HEK293 (cell line): ENCODE measurements around the gene DAO.

Experiments used
- CTCF ChIA-PET: fragments of 350-600 bp; formaldehyde crosslinking; extraction: SDS; loops from one replicate; lab custom pipeline; 2021; ENCODE audit warnings: antibody characterized with exemption; lab: Yijun Ruan, JAX
- POLR2A ChIA-PET: fragments of 300-600 bp; formaldehyde crosslinking; extraction: SDS; loops from one replicate; lab custom pipeline; 2020; ENCODE audit warnings: antibody characterized with exemption, inconsistent platforms; lab: Yijun Ruan, JAX
- H3K27ac ChIP-seq: fragments of 200-500 bp; sonication (Bioruptor generic); 2 replicates; pipeline ENCODE4 v1.5.1; 2014; ENCODE audit warnings: low read depth, low read length, control low read depth, inconsistent platforms; ENCODE audit errors: extremely low read depth
- H3K36me3 ChIP-seq, 2 experiments: fragments of 200-500 bp in 1 of 2; sonication (Bioruptor generic) in 1 of 2; 1 replicate in 1 of 2; 2 replicates in 1 of 2; pipeline ENCODE4 v1.5.1; 2014 to 2017; ENCODE audit warnings: inconsistent platforms in 2 of 2, low read length in 2 of 2; ENCODE audit not compliant: control insufficient read depth in 2 of 2, insufficient read depth in 1 of 2
- H3K4me1 ChIP-seq: fragments of 200-500 bp; sonication (Bioruptor generic); 2 replicates; pipeline ENCODE4 v1.5.1; 2014; ENCODE audit warnings: mild to moderate bottlenecking, low read length, inconsistent platforms; ENCODE audit not compliant: control insufficient read depth, insufficient read depth
- H3K4me3 ChIP-seq: 2 replicates; pipeline ENCODE4 v1.5.1; 2011; ENCODE audit warnings: low read depth, mild to moderate bottlenecking, control low read depth, low read length, moderate library complexity
- H3K9me3 ChIP-seq: fragments of 200-500 bp; sonication (Bioruptor generic); 2 replicates; pipeline ENCODE4 v1.5.1; 2014; ENCODE audit warnings: low read depth, low read length, inconsistent platforms; ENCODE audit not compliant: control insufficient read depth, insufficient read depth
- BCL11B ChIP-seq: fragments of 450-650 bp; formaldehyde crosslinking; IDR thresholded peaks from 2 replicates; pipeline ENCODE4 v1.5.1; 2016; ENCODE audit warnings: low read depth, missing biosample characterization, missing genetic modification characterization
- GLI4 ChIP-seq: fragments of 450-650 bp; formaldehyde crosslinking; IDR thresholded peaks from 2 replicates; pipeline ENCODE4 v1.5.1; 2016; ENCODE audit warnings: missing biosample characterization, missing genetic modification characterization
- HOXC10 ChIP-seq: sonication (generic); formaldehyde crosslinking; IDR thresholded peaks from 2 replicates; pipeline ENCODE4 v1.8.1; 2023; ENCODE audit warnings: mild to moderate bottlenecking, missing genetic modification reagents
- KLF8 ChIP-seq: fragments of 450-650 bp; formaldehyde crosslinking; IDR thresholded peaks from 2 replicates; pipeline ENCODE4 v1.5.1; 2016; ENCODE audit warnings: missing biosample characterization, missing genetic modification characterization
- MZF1 ChIP-seq: fragments of 450-650 bp; formaldehyde crosslinking; IDR thresholded peaks from 2 replicates; pipeline ENCODE4 v1.5.1; 2017; ENCODE audit warnings: missing biosample characterization, missing genetic modification characterization, borderline replicate concordance
- SCRT1 ChIP-seq: fragments of 450-650 bp; formaldehyde crosslinking; IDR thresholded peaks from 2 replicates; pipeline ENCODE4 v1.5.1; 2016; ENCODE audit warnings: missing biosample characterization, missing genetic modification characterization, borderline replicate concordance
- SP2 ChIP-seq: fragments of 450-650 bp; formaldehyde crosslinking; IDR thresholded peaks from 2 replicates; pipeline ENCODE4 v1.5.1; 2016; ENCODE audit warnings: missing biosample characterization, missing genetic modification characterization
- YY2 ChIP-seq: fragments of 450-650 bp; formaldehyde crosslinking; IDR thresholded peaks from 2 replicates; pipeline ENCODE4 v1.5.1; 2016; ENCODE audit warnings: missing biosample characterization, missing genetic modification characterization
- ZNF354C ChIP-seq: fragments of 450-650 bp; formaldehyde crosslinking; IDR thresholded peaks from 2 replicates; pipeline ENCODE4 v1.5.1; 2016; ENCODE audit warnings: missing biosample characterization, missing genetic modification characterization, low read depth, borderline replicate concordance
- ZNF394 ChIP-seq: fragments of 450-650 bp; formaldehyde crosslinking; IDR thresholded peaks from 2 replicates; pipeline ENCODE4 v1.5.1; 2016; ENCODE audit warnings: missing biosample characterization, missing genetic modification characterization, mild to moderate bottlenecking, moderate library complexity, borderline replicate concordance
- ZNF423 ChIP-seq: fragments of 450-650 bp; formaldehyde crosslinking; IDR thresholded peaks from 2 replicates; pipeline ENCODE4 v1.5.1; 2016; ENCODE audit warnings: missing biosample characterization, missing genetic modification characterization
- ZNF433 ChIP-seq: fragments of 450-650 bp; formaldehyde crosslinking; IDR thresholded peaks from 2 replicates; pipeline ENCODE4 v1.5.1; 2016; ENCODE audit warnings: missing biosample characterization, missing genetic modification characterization, low read depth
- ZNF514 ChIP-seq: fragments of 450-650 bp; formaldehyde crosslinking; IDR thresholded peaks from 2 replicates; pipeline ENCODE4 v1.5.1; 2016; ENCODE audit warnings: missing biosample characterization, missing genetic modification characterization
- ZNF530 ChIP-seq: fragments of 450-650 bp; formaldehyde crosslinking; IDR thresholded peaks from 2 replicates; pipeline ENCODE4 v1.5.1; 2016; ENCODE audit warnings: low read depth, missing biosample characterization, missing genetic modification characterization
- ZNF548 ChIP-seq: fragments of 450-650 bp; formaldehyde crosslinking; IDR thresholded peaks from 2 replicates; pipeline ENCODE4 v1.5.1; 2016; ENCODE audit warnings: missing biosample characterization, missing genetic modification characterization
- ZNF768 ChIP-seq: fragments of 450-650 bp; formaldehyde crosslinking; IDR thresholded peaks from 2 replicates; pipeline ENCODE4 v1.5.1; 2018; ENCODE audit warnings: missing biosample characterization, mild to moderate bottlenecking, missing genetic modification characterization
- TF ChIP-seq, protein P1 (sequence below): fragments of 450-650 bp; formaldehyde crosslinking; IDR thresholded peaks from 2 replicates; pipeline ENCODE4 v1.5.1; 2017; ENCODE audit warnings: missing biosample characterization, mild to moderate bottlenecking, missing genetic modification characterization, moderate library complexity
- TF ChIP-seq, protein P2 (sequence below): fragments of 450-650 bp; formaldehyde crosslinking; IDR thresholded peaks from 2 replicates; pipeline ENCODE4 v1.5.1; 2016; ENCODE audit warnings: missing biosample characterization, missing genetic modification characterization
- TF ChIP-seq, protein P3 (sequence below): fragments of 450-650 bp; formaldehyde crosslinking; IDR thresholded peaks from 2 replicates; pipeline ENCODE4 v1.5.1; 2017; ENCODE audit warnings: missing biosample characterization, missing genetic modification characterization
- TF ChIP-seq, protein P4 (sequence below): fragments of 450-650 bp; IDR thresholded peaks from 2 replicates; pipeline ENCODE4 v1.5.1; 2018; ENCODE audit warnings: missing biosample characterization, mild to moderate bottlenecking, missing genetic modification characterization
- TF ChIP-seq, protein P5 (sequence below): fragments of 450-650 bp; formaldehyde crosslinking; IDR thresholded peaks from 2 replicates; pipeline ENCODE4 v1.5.1; 2017; ENCODE audit warnings: missing biosample characterization, missing genetic modification characterization
- TF ChIP-seq, protein P6 (sequence below): fragments of 450-650 bp; formaldehyde crosslinking; IDR thresholded peaks from 2 replicates; pipeline ENCODE4 v1.5.1; 2016; ENCODE audit warnings: missing biosample characterization, missing genetic modification characterization

Gene DAO

DNA sequence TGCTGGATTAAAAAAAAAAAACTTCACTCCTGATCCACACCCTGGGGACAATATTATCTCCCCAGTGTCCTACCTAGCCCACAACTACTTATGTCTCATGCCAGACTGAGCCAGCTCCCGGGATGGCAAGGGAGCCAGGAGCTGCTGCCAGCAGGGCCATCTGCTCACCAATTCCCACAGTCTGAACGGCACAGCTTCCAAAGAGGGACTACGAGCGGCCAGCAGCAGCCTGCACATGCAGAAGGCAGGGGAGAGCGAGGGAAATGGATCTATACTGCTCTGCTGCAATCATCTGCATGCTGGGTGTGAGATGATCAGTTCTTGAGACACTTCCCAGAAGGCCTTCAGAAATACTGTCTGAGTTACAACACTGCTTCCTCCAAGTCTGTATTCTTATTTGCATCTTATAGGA lies 33.6 kb upstream of the DAO start:
- Histone ChIP-seq H3K4me3 (no peak overlapping the region), H3K36me3 (peaks cover 10 to 62% of the 10 kb centered on the region in 2 experiments; a peak in 2 of 3 replicates), H3K27ac (no peak overlapping the region), H3K9me3 (no peaks in the 10 kb centered on the region), H3K4me1 (no peaks in the 10 kb centered on the region)
- CTCF ChIA-PET, result no interaction called here
- TF ChIP-seq, protein P1, sequence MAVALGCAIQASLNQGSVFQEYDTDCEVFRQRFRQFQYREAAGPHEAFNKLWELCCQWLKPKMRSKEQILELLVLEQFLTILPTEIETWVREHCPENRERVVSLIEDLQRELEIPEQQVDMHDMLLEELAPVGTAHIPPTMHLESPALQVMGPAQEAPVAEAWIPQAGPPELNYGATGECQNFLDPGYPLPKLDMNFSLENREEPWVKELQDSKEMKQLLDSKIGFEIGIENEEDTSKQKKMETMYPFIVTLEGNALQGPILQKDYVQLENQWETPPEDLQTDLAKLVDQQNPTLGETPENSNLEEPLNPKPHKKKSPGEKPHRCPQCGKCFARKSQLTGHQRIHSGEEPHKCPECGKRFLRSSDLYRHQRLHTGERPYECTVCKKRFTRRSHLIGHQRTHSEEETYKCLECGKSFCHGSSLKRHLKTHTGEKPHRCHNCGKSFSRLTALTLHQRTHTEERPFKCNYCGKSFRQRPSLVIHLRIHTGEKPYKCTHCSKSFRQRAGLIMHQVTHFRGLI, result no peak
- TF ChIP-seq ZNF394 (tag by site-specific recombination) (no peak), ZNF433 (tag by site-specific recombination) (no peak), MZF1 (tag by site-specific recombination) (no peak), ZNF530 (tag by site-specific recombination) (no peak), SP2 (tag by site-specific recombination) (no peak), GLI4 (no peak), ZNF423 (tag by site-specific recombination) (no peak), ZNF768 (tag by site-specific recombination) (no peak), BCL11B (tag by site-specific recombination) (no peak)
- TF ChIP-seq, protein P2, sequence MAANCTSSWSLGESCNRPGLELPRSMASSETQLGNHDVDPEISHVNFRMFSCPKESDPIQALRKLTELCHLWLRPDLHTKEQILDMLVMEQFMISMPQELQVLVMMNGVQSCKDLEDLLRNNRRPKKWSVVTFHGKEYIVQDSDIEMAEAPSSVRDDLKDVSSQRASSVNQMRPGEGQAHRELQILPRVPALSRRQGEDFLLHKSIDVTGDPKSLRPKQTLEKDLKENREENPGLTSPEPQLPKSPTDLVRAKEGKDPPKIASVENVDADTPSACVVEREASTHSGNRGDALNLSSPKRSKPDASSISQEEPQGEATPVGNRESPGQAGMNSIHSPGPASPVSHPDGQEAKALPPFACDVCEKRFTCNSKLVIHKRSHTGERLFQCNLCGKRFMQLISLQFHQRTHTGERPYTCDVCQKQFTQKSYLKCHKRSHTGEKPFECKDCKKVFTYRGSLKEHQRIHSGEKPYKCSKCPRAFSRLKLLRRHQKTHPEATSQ, result no peak
- TF ChIP-seq, protein P3, sequence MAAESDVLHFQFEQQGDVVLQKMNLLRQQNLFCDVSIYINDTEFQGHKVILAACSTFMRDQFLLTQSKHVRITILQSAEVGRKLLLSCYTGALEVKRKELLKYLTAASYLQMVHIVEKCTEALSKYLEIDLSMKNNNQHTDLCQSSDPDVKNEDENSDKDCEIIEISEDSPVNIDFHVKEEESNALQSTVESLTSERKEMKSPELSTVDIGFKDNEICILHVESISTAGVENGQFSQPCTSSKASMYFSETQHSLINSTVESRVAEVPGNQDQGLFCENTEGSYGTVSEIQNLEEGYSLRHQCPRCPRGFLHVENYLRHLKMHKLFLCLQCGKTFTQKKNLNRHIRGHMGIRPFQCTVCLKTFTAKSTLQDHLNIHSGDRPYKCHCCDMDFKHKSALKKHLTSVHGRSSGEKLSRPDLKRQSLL (tag by site-specific recombination), result no peak
- POLR2A ChIA-PET, result no interaction called here

DNA sequence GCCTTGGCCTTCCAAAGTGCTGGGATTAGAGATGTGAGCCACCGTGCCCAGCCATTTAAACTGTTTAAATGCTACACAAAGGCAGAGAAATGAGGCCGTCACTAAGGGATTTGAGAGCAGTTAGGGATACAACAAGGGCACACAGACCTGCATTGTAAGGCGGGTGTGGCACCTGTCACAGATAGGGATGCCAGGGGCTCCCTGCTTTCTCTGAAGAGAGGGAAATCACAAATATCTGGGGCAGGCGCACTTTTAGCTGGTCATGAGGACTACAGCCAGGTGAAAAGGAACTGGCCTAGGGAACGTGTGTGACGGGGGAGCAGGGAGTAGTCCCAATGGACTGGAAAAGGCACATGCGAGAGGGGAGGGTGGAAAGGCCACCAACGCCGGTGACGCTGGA lies 32.2 kb upstream of the DAO start:
- POLR2A ChIA-PET, result no interaction called here
- Histone ChIP-seq H3K4me1 (no peaks in the 10 kb centered on the region), H3K36me3 (peaks cover 10 to 62% of the 10 kb centered on the region in 2 experiments; a peak in 2 of 3 replicates), H3K4me3 (no peak overlapping the region), H3K27ac (no peak overlapping the region), H3K9me3 (no peaks in the 10 kb centered on the region)
- CTCF ChIA-PET, result interaction anchor here (0.6 to 1.3 kb wide), 3 partner anchors 10 to 539 kb away, joined by 3 to 5 read pairs (median 3); no protein-coding TSS in a partner anchor
- no peak for TF ChIP-seq SCRT1 (tag by site-specific recombination)
- TF ChIP-seq, protein P4, sequence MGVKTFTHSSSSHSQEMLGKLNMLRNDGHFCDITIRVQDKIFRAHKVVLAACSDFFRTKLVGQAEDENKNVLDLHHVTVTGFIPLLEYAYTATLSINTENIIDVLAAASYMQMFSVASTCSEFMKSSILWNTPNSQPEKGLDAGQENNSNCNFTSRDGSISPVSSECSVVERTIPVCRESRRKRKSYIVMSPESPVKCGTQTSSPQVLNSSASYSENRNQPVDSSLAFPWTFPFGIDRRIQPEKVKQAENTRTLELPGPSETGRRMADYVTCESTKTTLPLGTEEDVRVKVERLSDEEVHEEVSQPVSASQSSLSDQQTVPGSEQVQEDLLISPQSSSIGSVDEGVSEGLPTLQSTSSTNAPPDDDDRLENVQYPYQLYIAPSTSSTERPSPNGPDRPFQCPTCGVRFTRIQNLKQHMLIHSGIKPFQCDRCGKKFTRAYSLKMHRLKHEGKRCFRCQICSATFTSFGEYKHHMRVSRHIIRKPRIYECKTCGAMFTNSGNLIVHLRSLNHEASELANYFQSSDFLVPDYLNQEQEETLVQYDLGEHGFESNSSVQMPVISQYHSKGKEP (tag by site-specific recombination), result no peak
- no peak for TF ChIP-seq ZNF354C
- TF ChIP-seq, protein P5, sequence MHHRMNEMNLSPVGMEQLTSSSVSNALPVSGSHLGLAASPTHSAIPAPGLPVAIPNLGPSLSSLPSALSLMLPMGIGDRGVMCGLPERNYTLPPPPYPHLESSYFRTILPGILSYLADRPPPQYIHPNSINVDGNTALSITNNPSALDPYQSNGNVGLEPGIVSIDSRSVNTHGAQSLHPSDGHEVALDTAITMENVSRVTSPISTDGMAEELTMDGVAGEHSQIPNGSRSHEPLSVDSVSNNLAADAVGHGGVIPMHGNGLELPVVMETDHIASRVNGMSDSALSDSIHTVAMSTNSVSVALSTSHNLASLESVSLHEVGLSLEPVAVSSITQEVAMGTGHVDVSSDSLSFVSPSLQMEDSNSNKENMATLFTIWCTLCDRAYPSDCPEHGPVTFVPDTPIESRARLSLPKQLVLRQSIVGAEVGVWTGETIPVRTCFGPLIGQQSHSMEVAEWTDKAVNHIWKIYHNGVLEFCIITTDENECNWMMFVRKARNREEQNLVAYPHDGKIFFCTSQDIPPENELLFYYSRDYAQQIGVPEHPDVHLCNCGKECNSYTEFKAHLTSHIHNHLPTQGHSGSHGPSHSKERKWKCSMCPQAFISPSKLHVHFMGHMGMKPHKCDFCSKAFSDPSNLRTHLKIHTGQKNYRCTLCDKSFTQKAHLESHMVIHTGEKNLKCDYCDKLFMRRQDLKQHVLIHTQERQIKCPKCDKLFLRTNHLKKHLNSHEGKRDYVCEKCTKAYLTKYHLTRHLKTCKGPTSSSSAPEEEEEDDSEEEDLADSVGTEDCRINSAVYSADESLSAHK (tag by site-specific recombination), result no peak
- no peak for TF ChIP-seq ZNF548 (tag by site-specific recombination)
- no peak for TF ChIP-seq KLF8 (tag by site-specific recombination)
- TF ChIP-seq, protein P6, sequence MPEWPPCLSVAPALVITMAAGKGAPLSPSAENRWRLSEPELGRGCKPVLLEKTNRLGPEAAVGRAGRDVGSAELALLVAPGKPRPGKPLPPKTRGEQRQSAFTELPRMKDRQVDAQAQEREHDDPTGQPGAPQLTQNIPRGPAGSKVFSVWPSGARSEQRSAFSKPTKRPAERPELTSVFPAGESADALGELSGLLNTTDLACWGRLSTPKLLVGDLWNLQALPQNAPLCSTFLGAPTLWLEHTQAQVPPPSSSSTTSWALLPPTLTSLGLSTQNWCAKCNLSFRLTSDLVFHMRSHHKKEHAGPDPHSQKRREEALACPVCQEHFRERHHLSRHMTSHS (tag by site-specific recombination), result no peak
- TF ChIP-seq HOXC10 (CRISPR knock-in tag), result no peak
- TF ChIP-seq YY2 (tag by site-specific recombination), result no peak
- TF ChIP-seq ZNF514 (tag by site-specific recombination), result no peak
